ENCODE results near the gene EZR. TPM values are rescaled to one million over a fixed set of nuclear protein-coding genes. Genes with fewer than 3 reads are reported as not detected.
"Not testable (repeated sequence)": the region's sequence is repeated elsewhere in the genome, so short reads cannot be mapped to it uniquely, and the experiment has no call there.

EZR gene
- polyA plus RNA-seq, 10 donors, result 21.5 to 50.8 (median 29.2) TPM

- no peak for DNase-seq
Observed at GRCh38 chr6:158843751-158844683, 24.8 kb upstream of the EZR start.

DNA sequence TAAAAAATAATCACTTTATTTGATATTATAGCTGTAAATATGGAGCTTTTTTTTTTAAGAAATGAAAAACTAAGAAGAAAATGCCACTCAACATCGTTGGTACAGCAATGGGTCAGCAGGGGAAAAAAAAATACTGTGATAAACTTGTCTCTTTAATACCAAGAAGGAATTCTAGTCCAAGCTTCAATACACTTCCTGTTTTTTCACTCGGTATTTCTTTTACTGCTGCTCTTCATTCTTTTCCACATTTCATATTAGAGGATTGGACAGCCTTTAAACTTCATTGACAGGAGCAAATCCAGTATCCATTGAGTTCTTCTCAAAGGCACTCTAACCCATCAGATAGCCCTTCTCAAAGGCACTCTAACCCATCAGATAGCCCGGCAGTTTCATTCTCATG lies 22.2 kb upstream of the EZR start:
- no peak for DNase-seq

DNA sequence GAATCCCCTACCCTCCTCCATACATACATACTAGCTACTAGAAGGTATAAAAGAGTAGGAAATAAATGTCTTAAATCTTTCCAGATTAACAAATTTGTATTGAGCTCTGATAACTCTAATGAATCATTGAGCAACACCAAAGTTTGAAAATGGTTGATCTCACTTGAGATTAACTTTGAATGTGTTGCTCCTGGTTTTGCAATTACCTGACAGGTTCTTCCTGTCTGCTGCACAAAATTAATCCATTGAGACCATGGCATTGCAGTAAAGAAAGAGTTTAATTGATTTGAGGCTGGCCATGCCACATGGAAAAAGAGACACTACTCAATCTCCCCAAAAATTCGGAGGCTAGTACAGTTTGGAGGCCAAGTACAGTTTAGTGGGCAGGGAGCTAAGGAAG lies 21.3 kb upstream of the EZR start:
- DNase-seq, result no peak

DNA sequence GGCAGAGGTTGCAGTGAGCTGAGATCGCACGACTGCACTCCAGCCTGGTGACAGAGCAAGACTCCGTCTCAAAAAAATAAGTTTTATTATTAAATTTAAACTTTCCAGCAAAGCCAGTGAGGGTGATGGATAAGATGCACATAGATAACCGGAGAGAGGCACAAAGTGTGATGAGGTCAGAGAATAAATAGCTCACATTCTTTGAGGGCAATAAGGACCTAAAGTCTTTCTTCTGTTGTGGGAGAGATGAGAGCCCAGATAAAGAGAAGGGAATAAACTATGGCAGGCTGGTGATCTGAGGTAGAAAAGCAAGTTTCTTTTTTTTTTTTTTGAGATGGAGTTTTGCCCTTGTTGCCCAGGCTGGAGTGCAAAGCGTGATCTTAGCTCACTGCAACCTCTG lies 20.6 kb upstream of the EZR start:
- DNase-seq, result no peak

- not testable (repeated sequence) for DNase-seq
Observed at GRCh38 chr6:158838790-158839189, 19.6 kb upstream of the EZR start.

DNA sequence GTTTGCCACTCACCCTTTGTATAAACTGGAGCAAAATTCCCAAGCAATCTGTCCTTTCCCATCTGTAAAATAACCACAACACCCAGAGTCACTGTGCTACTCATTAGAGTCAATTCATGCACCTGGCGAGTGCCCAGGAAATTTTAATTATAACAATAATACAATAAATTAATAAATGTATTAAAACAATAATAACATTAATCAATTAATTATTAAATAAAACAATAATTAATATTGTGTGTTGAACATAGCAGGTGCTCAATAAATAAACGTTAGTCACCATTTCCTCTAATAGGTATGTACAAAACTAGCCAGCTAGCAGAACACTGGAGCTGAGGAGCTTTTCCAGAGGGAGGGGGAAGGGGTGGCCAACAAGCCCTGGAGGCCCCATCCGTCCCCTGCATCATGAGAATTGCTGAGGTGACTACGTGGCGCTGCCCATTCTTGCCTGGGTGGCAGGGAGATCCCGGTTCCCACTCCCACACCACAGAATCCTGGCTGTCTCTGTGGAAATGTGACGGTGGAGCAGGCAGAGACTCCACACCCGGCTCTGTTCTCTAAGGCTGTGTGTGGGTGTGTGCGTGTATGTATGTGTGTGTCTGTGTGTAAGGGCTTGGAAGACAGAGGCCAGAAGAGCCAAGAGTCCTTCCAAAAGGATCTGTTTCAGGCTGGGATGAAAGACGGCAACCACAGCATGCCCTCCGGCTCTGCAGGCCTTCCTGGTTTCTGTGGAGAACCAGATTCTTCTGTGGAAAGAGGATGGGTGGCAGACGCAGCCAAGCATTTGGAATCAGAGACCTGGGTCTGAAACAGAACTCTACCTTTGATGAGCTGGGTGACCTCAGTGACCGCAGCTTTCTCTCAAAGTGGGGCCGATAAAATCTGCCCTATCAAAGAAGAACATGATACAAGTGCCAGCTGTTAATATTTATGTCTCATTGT lies 18.8 kb upstream of the EZR start:
- peak in 2 of 3 donors; percentile 21 to 59 for DNase-seq

DNA sequence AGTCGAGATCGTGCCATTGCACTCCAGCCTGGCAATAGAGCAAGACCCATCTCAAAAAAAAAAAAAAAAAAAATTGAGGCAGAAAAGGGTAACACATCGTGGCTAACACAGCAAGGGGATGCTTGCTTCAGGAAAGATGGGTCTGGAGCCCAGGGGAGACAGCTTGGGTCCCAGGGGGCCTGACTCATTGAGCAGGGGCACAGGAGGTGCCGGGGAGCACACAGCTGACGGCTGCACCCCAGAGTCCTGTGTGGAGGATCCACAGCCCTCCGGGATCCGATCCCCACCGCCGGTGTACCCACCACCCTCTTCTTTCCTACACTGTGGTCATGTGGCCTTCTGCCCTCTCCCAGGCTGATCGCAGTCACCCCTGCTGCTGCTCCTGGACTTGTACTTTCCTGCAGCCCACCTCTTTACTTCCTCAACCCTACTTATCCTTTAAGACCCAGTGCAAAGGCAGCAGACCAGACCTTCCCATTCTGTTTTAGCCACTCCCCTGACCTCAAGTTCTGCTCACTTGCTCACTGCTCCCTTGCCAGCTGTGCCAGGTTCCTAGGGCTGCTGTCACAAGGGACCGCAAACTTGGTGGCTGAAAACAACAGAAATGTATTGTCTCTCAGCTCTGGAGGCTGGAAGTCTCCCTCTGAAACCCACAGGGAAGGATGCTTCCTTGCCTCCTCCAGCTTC lies 17.6 kb upstream of the EZR start:
- no peak for DNase-seq

DNA sequence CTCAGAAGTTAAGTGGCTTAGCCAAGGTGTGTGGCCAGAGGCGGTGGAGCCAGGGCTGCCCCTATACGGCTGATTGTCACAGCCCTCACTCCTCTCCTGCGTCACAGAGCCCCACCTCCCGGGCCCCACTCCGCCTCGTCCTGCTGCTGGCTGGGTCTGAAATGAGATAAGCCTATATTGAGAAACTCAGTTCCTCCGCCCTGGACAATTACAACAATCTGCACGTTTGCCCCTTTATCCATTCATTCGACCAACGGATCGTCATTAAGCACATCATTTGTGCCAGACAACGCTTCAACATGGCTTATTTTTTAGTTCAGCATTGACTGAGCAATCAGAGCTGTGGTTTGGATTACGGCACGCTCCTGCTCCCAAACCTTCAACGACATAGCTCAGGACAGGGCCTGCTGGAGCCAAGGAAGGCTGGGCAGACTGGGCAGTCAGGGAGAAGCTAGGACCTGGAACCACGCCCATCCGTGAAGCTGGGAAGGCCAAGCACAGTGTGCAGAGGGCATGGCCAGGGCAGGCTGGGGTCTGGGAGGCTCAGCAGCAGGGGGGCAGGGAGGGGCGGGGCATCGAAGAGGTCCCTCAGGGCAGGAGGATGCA lies 16.6 kb upstream of the EZR start:
- peak in 1 of 3 donors; percentile 55 for DNase-seq

DNA sequence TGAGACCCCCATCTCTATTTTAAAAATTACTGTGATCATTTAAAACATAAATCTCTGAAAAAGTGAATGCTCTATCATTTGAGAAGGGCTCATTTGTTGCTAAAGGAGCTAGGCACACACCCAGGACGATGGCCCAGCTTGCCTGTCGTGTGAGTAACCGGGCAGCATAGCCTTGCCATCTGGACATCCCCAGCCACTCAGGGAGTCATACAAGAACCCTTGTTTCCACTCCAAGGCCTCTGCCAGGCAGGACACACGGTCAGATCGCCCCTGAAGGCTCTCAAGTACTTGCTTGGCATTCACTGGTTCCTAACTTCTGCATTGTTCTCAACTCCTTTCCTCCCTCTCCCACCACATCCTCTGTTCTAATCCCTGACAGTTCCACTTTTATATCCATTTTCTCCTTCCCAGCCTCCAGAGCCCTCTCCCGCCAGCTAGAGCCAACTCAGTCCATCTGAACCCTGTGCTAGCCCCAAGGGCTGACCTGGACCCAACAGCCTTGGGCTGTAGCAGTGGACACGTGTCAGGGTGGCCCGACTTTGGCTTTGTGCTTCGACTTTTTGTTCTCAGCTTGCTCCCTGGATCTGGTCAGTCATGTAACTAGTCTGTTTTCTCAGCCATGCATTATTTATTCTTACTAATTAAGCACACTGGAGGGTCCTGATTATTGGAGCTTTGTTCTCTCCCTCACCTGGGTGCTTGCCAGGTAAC lies 15.7 kb upstream of the EZR start:
- no peak for DNase-seq

- not testable (repeated sequence) for DNase-seq
Observed at GRCh38 chr6:158832807-158833206, 13.6 kb upstream of the EZR start.

- DNase-seq, result no peak
Observed at GRCh38 chr6:158832026-158832425, 12.9 kb upstream of the EZR start.

- no peak for DNase-seq
Observed at GRCh38 chr6:158831571-158831970, 12.4 kb upstream of the EZR start.

DNA sequence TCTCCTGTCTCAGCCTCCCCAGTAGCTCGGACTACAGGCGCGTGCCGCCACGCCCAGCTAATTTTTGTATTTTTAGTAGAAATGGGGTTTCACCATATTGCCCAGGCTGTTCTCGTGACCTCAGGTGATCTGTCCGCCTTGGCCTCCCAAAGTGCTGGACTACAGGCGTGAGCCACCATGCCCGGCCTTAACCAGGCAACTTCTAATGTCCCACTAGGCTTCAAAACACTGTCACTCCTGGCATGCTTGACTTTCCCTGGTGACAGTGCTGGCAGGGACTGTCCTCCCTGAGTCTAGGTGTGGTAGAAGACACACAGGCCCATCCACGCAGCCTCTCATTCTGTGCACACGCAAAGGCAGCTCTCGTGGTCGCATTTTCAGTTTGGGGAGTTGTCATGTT lies 11.6 kb upstream of the EZR start:
- DNase-seq, result no peak

DNA sequence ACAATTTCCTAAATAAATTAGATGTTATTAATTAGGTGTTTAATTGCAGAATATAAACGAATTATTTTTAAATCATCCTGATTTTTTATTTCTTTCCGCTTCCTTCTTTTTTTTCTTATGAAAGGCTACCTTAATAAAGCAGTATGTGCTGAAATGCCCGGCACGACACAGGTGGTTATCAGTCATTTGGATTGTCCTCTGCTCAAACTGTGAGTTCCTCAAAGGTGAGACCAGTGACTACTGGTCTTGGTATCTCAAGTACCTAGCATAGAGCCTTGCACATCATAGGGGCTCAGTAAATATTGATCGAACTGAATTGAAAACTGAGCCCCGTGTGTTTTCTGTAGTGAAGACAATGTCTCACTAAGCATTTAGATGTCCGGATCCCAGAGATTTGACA lies 9.6 kb upstream of the EZR start:
- no peak for DNase-seq

- DNase-seq, result no peak
Observed at GRCh38 chr6:158826819-158827501, 7.8 kb upstream of the EZR start.

DNA sequence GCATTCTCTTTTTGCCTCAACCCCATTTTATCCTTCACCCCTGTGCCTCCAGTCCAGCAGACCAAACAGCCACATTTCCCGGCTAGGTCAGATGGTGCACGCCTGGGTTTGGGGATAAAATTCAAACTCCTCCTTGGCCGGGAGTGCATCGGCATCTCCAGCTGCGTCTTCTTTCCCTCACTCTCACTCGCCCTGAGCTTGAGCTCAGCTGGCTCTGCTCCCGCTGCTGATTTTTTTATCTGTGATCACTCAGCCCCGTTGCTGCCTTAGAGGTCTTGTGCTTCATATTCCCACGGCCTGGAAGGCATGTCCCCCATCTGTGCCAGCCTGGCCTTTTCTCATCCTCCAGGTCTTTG lies 6.8 kb upstream of the EZR start:
- peak in 2 of 3 donors; percentile 60 to 82 for DNase-seq

DNA sequence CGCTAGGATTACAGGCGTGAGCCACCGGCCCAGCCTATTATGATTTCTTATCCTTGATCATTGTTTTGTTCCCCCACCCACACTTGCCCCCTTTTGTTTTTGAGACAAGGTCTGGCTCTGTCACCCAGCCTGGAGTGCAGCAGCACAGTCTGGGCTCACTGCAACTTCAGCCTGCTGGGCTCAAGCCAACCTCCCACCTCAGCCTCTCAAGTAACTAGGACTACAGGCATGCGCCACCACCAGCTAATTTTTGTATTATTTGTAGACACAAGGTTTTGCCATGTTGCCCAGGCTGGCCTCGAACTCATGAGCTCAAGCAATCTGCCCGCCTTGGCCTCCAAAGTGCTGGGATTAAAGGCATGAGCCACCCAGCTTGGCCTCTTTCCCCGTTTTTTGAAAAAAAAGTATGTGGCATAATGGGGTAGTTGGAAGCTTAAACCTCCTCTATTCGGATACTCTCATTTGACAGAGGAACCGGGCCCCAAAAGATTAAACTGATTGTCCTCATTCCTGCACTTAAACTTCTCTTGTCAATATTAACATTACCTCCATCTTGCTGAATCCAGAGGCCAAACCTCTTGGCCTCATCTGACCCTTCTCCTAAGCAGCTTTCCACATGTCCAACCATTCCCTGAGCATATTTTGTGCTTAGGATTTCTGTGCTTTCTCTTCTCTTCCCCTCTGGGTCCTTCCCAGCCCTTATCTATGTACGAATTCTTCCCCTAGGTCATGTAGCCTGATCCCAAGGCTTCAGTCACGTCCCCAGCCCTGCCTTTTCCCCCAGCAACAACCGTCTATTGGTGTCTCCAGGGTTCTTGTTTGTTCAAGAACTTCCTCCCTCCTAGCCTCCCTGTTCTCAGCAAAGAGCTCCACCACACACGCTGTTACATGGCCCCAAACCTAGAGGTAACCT lies 6.1 kb upstream of the EZR start:
- DNase-seq, result no peak

DNA sequence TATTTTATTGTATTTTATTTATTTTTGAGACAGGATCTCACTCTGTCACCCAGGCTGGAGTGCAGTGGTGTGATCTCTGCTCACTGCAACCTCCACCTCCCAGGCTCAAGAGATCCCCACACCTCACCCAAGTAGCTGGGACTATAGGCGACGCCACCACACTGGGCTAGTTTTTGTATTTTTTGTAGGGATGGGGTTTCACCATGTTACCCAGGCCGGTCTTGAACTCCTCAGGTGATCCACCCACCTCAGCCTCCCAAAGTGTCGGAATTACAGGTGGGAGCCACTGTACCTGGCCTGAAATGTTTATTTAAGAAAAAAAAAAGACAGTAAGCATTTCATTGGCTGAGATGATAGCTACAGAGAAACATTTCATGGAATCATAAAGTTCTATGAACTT lies 4.4 kb upstream of the EZR start:
- DNase-seq, result not testable (repeated sequence)

GRCh38 chr6:158819977-158820622 lies 932 bp upstream of the EZR start:
- DNase-seq, result no peak
